Stimulated activated naive B cell treated with anti-CD40 and anti-IgM and Interleukin-4, amounts not matched to agents 10 μg/mL and 1 μg/mL and 100 μg/mL, for 72 hours (primary cell): ENCODE results near the gene AP3D1.

Experiments used
- ATAC-seq, 2 donors: fragments of 150-1000 bp; cut with Tn5 transposase; replicated peaks; 2 replicates each; pipeline ENCODE4 v1.10.0; 2021; ENCODE audit warnings: moderate library complexity in 1 of 2
- DNase-seq: peaks from one replicate; pipeline ENCODE4 v3.0.0; 2021
- H3K27ac Mint-ChIP-seq: one replicate; pipeline ENCODE4 v1.8.0; 2022; ENCODE audit warnings: mild to moderate bottlenecking, mixed read lengths
- H3K27me3 Mint-ChIP-seq, 2 donors: one replicate each; pipeline ENCODE4 v1.8.0; 2022; ENCODE audit warnings: mixed read lengths in 2 of 2
- H3K36me3 Mint-ChIP-seq, 2 donors: one replicate each; pipeline ENCODE4 v1.8.0; 2022; ENCODE audit warnings: mixed read lengths in 2 of 2, mild to moderate bottlenecking in 1 of 2
- H3K4me1 Mint-ChIP-seq, 2 donors: one replicate each; pipeline ENCODE4 v1.8.0; 2022; ENCODE audit warnings: mixed read lengths in 2 of 2, mild to moderate bottlenecking in 1 of 2
- H3K4me3 Mint-ChIP-seq, 2 donors: one replicate each; pipeline ENCODE4 v1.8.0; 2022; ENCODE audit warnings: mild to moderate bottlenecking in 2 of 2, mixed read lengths in 2 of 2, moderate library complexity in 1 of 2
- H3K9me3 Mint-ChIP-seq, 2 donors: one replicate each; pipeline ENCODE4 v1.8.0; 2022; ENCODE audit warnings: mixed read lengths in 2 of 2, mild to moderate bottlenecking in 1 of 2

Gene AP3D1

GRCh38 chr19:2121416-2122051 lies 29.8 kb downstream of the AP3D1 start:
- peaks cover 0 to 1% of the 10 kb centered on the region in 2 donors for H3K4me1 Mint-ChIP-seq
- no peak for DNase-seq
- H3K4me3 Mint-ChIP-seq, result no peak overlapping the region
- H3K27me3 Mint-ChIP-seq, result no peaks in the 10 kb centered on the region
- ATAC-seq, result no peak
- no peak overlapping the region for H3K27ac Mint-ChIP-seq
- H3K36me3 Mint-ChIP-seq, result peaks cover 40 to 57% of the 10 kb centered on the region in 2 donors
- no peaks in the 10 kb centered on the region for H3K9me3 Mint-ChIP-seq

- Mint-ChIP-seq H3K9me3 (no peaks in the 10 kb centered on the region), H3K27me3 (no peaks in the 10 kb centered on the region), H3K27ac (no peak overlapping the region), H3K4me3 (no peak overlapping the region), H3K36me3 (peaks cover 37 to 58% of the 10 kb centered on the region in 2 donors), H3K4me1 (peaks cover 0 to 1% of the 10 kb centered on the region in 2 donors)
- ATAC-seq, result no peak
- no peak for DNase-seq
Observed at GRCh38 chr19:2120821-2121220, 30.5 kb downstream of the AP3D1 start.

- H3K9me3 Mint-ChIP-seq, result no peaks in the 10 kb centered on the region
- no peaks in the 10 kb centered on the region for H3K27me3 Mint-ChIP-seq
- no peak overlapping the region for H3K4me3 Mint-ChIP-seq
- H3K27ac Mint-ChIP-seq, result no peak overlapping the region
- DNase-seq (no peak), ATAC-seq (no peak)
- peaks cover 43 to 61% of the 10 kb centered on the region in 2 donors for H3K36me3 Mint-ChIP-seq
- H3K4me1 Mint-ChIP-seq, result peaks cover 3% of the 10 kb centered on the region in 2 donors
Observed at GRCh38 chr19:2119921-2120785, 31.2 kb downstream of the AP3D1 start.

- no peak for ATAC-seq
- H3K27ac Mint-ChIP-seq, result peak overlapping the region; percentile 25
Observed at GRCh38 chr19:2118438-2118837, 32.9 kb downstream of the AP3D1 start.

GRCh38 chr19:2117215-2117960 lies 34.0 kb downstream of the AP3D1 start:
- no peak for ATAC-seq
- H3K9me3 Mint-ChIP-seq, result no peaks in the 10 kb centered on the region
- H3K27me3 Mint-ChIP-seq, result no peaks in the 10 kb centered on the region
- no peak overlapping the region for H3K4me3 Mint-ChIP-seq
- DNase-seq, result no peak
- peaks cover 6 to 14% of the 10 kb centered on the region in 2 donors for H3K4me1 Mint-ChIP-seq
- peaks cover 45 to 62% of the 10 kb centered on the region in 2 donors for H3K36me3 Mint-ChIP-seq
- no peak overlapping the region for H3K27ac Mint-ChIP-seq

More at GRCh38 chr19:2118438-2118837, 32.9 kb downstream of the AP3D1 start:
- H3K27me3 Mint-ChIP-seq, result no peaks in the 10 kb centered on the region
- H3K4me1 Mint-ChIP-seq, result peaks cover 7 to 14% of the 10 kb centered on the region in 2 donors
- H3K4me3 Mint-ChIP-seq, result no peak overlapping the region
- no peaks in the 10 kb centered on the region for H3K9me3 Mint-ChIP-seq
- H3K36me3 Mint-ChIP-seq, result peaks cover 49 to 65% of the 10 kb centered on the region in 2 donors
- no peak for DNase-seq

GRCh38 chr19:2116507-2116906 lies 34.9 kb downstream of the AP3D1 start:
- H3K36me3 Mint-ChIP-seq, result peaks cover 52 to 64% of the 10 kb centered on the region in 2 donors
- H3K4me1 Mint-ChIP-seq, result peaks cover 6 to 14% of the 10 kb centered on the region in 2 donors
- H3K9me3 Mint-ChIP-seq, result no peaks in the 10 kb centered on the region
- no peaks in the 10 kb centered on the region for H3K27me3 Mint-ChIP-seq
- H3K4me3 Mint-ChIP-seq, result no peak overlapping the region
- DNase-seq (no peak), ATAC-seq (no peak)
- no peak overlapping the region for H3K27ac Mint-ChIP-seq

GRCh38 chr19:2115911-2116426 lies 35.4 kb downstream of the AP3D1 start:
- no peaks in the 10 kb centered on the region for H3K27me3 Mint-ChIP-seq
- no peak overlapping the region for H3K4me3 Mint-ChIP-seq
- H3K36me3 Mint-ChIP-seq, result peaks cover 51 to 59% of the 10 kb centered on the region in 2 donors
- peaks cover 6 to 14% of the 10 kb centered on the region in 2 donors for H3K4me1 Mint-ChIP-seq
- no peak overlapping the region for H3K27ac Mint-ChIP-seq
- no peaks in the 10 kb centered on the region for H3K9me3 Mint-ChIP-seq
- no peak for DNase-seq
- no peak for ATAC-seq

- Mint-ChIP-seq H3K4me1 (peaks cover 6 to 14% of the 10 kb centered on the region in 2 donors), H3K27me3 (no peaks in the 10 kb centered on the region), H3K4me3 (no peak overlapping the region), H3K27ac (peak overlapping the region; percentile 52), H3K36me3 (peaks cover 46 to 53% of the 10 kb centered on the region in 2 donors), H3K9me3 (no peaks in the 10 kb centered on the region)
- ATAC-seq (no peak), DNase-seq (no peak)
Observed at GRCh38 chr19:2115324-2115723, 36.0 kb downstream of the AP3D1 start.

GRCh38 chr19:2114821-2115220 lies 36.5 kb downstream of the AP3D1 start:
- H3K4me1 Mint-ChIP-seq, result peaks cover 6 to 14% of the 10 kb centered on the region in 2 donors

GRCh38 chr19:2114218-2114617 lies 37.1 kb downstream of the AP3D1 start:
- no peak for ATAC-seq
- H3K36me3 Mint-ChIP-seq, result peaks cover 41 to 46% of the 10 kb centered on the region in 2 donors
- H3K27ac Mint-ChIP-seq, result peak overlapping the region; percentile 31

More at GRCh38 chr19:2114821-2115220, 36.5 kb downstream of the AP3D1 start:
- no peak for ATAC-seq
- no peak overlapping the region for H3K27ac Mint-ChIP-seq
- no peaks in the 10 kb centered on the region for H3K27me3 Mint-ChIP-seq
- DNase-seq, result no peak
- peaks cover 43 to 48% of the 10 kb centered on the region in 2 donors for H3K36me3 Mint-ChIP-seq
- no peak overlapping the region for H3K4me3 Mint-ChIP-seq
- H3K9me3 Mint-ChIP-seq, result no peaks in the 10 kb centered on the region

GRCh38 chr19:2113439-2114211 lies 37.7 kb downstream of the AP3D1 start:
- peaks cover 40 to 45% of the 10 kb centered on the region in 2 donors for H3K36me3 Mint-ChIP-seq
- H3K4me3 Mint-ChIP-seq, result no peak overlapping the region
- no peaks in the 10 kb centered on the region for H3K9me3 Mint-ChIP-seq
- peaks cover 6 to 14% of the 10 kb centered on the region in 2 donors for H3K4me1 Mint-ChIP-seq
- DNase-seq (no peak), ATAC-seq (no peak)
- no peaks in the 10 kb centered on the region for H3K27me3 Mint-ChIP-seq
- peak overlapping the region; percentile 31 for H3K27ac Mint-ChIP-seq

More at GRCh38 chr19:2114218-2114617, 37.1 kb downstream of the AP3D1 start:
- Mint-ChIP-seq H3K4me3 (no peak overlapping the region), H3K27me3 (no peaks in the 10 kb centered on the region), H3K9me3 (no peaks in the 10 kb centered on the region), H3K4me1 (peaks cover 6 to 14% of the 10 kb centered on the region in 2 donors)
- no peak for DNase-seq

GRCh38 chr19:2112516-2113320 lies 38.6 kb downstream of the AP3D1 start:
- no peak for DNase-seq
- Mint-ChIP-seq H3K9me3 (no peaks in the 10 kb centered on the region), H3K4me3 (no peak overlapping the region), H3K27me3 (no peaks in the 10 kb centered on the region), H3K4me1 (peaks cover 9 to 23% of the 10 kb centered on the region in 2 donors), H3K27ac (peak overlapping the region; percentile 59), H3K36me3 (peaks cover 38 to 45% of the 10 kb centered on the region in 2 donors)
- no peak for ATAC-seq

GRCh38 chr19:2111886-2112285 lies 39.5 kb downstream of the AP3D1 start:
- Mint-ChIP-seq H3K9me3 (no peaks in the 10 kb centered on the region), H3K27ac (peak overlapping the region; percentile 26), H3K36me3 (peaks cover 42 to 50% of the 10 kb centered on the region in 2 donors), H3K4me1 (peaks cover 11 to 23% of the 10 kb centered on the region in 2 donors), H3K27me3 (no peaks in the 10 kb centered on the region), H3K4me3 (peak overlapping the region in 1 of 2 donors; percentile 23)
- DNase-seq (no peak), ATAC-seq (no peak)
